Iris pigment epithelial cell (primary cell): ENCODE results near the gene ZNRF2.
"Not testable (repeated sequence)": the region's sequence is repeated elsewhere in the genome, so short reads cannot be mapped to it uniquely, and the experiment has no call there.

Experiments
- DNase-seq: peaks from one replicate; pipeline ENCODE4 v3.0.0-alpha.2; 2011; ENCODE audit warnings: low read depth

ZNRF2 gene

GRCh38 chr7:30363778-30364563, 79.6 kb downstream of the ZNRF2 start:
- DNase-seq, result no peak

DNA sequence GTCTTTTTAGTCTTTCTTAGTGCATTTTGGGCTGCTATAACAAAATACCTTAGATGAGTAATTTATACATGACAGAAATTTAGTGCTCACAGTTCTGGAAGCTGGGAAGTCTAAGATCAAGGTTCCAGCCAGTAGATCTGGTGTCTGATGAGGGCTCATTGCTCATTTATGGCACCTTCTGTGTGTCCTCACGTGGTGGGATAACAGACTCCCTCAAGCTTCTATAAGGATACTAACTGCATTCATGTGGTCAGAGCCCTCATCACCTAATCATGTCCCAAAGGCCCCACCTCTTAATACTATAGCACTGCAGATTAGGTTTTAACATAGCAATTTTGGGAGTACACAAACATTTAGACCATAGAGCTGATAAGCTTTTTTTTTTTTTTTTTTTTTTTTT, 80.4 kb downstream of the ZNRF2 start:
- DNase-seq, result no peak

DNA sequence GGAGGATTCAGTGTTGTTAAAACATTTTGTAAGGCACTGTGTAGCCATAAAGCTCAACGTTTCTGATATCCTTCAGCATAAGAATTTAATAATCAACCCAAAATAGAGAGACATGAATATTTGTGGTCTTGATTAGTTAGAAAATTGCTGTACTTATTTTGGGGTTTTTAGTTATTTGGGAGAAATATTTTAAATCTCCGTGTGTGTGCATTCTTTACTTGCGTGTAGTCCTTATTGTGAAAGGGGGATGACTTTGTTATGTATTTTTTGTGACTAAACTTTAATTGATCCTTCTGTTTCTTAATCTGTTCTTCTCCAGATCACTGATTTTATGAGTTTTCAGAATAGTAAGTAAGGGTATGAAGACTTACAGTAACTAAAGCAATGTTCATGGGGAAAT, 81.2 kb downstream of the ZNRF2 start:
- DNase-seq, result no peak

- DNase-seq, result peak; percentile 21
Measured at GRCh38 chr7:30366606-30367005, 82.2 kb downstream of the ZNRF2 start.

DNA sequence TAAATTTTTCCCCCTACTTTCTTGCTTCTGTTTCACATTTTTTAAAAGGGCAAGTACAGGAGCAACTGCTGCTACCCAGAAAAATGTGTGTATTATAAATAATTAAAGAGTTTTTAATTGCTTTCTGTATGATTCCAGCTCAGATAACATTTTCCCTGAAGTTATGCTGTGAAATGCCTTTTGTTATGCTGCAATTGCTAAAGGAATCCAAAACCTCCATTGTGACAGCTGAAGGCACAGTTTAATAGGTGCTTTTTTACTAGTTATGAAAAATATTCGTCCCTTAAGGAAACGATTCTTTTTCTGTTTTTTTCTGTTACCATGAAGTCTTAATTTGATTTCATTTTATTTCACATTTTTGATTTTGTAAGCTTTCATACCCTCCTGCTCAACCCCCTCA, 83.2 kb downstream of the ZNRF2 start:
- no peak for DNase-seq

- no peak for DNase-seq
Measured at GRCh38 chr7:30369879-30370278, 85.5 kb downstream of the ZNRF2 start.

DNA sequence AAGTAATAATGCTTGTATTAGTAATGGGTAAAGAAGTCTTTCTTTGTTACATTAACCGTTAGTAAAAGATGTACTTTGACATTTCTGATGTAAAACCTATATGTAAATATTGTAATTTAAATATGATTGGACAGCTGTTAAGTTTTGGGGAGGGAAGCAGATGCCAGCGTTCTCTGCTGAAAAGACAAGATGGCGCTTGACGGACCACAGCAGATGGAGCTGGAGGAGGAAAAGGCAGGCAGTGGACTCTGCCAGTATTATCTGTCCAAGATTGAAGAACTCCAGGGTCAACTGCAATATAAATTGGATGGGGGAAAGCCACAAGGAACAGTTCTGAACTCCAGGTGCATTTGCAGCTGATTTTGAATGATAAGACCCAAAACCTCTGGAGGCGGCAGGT, 86.9 kb downstream of the ZNRF2 start:
- DNase-seq, result no peak

GRCh38 chr7:30378275-30378674, 93.9 kb downstream of the ZNRF2 start:
- no peak for DNase-seq

DNA sequence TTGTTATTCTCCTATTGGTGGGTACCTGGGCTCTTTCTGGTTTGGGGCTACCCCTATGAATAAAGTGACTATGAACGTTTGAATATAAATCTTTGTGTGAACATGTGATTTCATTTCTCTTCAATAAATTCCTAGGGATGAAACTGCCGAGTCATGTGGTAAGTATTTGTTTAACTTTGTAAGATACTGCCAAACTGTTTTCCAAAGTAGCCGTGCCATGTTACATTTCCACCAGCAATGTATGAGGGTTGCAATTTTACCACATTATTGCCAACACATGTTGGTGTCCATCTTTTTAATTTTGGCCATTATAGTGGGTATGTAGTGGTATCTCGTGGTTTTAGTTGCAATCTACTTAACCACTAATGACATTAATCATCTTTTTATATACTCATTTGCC, 94.7 kb downstream of the ZNRF2 start:
- DNase-seq, result peak; percentile 16

DNA sequence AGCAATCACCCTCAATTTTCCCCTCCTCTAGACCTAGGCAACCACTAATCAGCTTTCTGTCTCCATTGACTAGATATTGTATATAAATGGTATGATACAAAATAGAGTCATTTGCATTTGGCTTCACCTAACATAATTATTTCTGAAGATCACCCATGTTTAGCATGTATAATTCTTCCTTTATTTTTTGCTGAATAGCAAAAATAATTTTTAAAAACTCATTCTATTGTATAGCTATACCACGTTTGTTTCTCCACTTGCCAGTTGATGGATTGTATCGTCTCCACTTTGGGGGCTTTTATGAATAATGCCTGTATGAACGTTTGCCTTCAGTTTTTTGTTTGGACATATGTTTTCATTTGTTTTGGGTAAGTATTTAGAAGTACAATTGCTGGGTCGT, 95.3 kb downstream of the ZNRF2 start:
- DNase-seq, result no peak

- DNase-seq, result no peak
Measured at GRCh38 chr7:30380294-30380693, 95.9 kb downstream of the ZNRF2 start.

DNA sequence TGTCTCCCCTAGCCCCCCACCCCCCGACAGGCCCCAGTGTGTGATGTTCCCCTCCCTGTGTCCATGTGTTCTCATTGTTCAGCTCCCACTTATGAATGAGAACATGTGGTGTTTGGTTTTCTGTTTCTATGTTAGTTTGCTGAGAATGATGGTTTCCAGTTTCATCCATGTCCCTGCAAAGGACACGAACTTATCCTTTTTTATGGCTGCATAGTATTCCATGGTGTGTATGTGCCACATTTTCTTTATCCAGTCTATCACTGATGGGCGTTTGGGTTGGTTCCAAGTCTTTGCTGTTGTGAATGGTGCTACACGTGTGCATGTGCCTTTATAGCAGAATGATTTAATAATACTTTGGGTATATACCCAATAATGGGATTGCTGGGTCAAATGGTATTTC, 96.4 kb downstream of the ZNRF2 start:
- not testable (repeated sequence) for DNase-seq

DNA sequence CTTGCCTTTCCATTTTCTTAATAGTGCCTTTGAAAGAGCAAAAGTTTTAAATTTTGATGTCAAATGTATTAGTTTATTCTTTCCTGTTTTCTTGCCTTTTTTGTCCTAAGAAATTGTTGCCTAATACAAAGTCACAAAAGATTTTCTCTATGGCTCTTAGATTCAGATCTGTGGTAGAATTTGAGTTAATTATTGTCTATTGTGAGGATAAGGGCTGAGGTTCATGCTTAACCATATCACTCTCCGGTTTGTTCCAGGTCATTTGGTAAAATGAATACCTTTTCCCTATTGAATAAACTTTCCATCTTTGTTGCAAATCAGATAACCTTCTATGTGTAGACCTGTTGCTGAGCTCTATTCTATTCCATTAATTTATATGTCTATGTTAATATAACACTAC, 98.2 kb downstream of the ZNRF2 start:
- no peak for DNase-seq

- DNase-seq, result no peak
Measured at GRCh38 chr7:30389791-30390190, 105.4 kb downstream of the ZNRF2 start.

- DNase-seq, result no peak
Measured at GRCh38 chr7:30390736-30391636, 106.6 kb downstream of the ZNRF2 start.

- no peak for DNase-seq
Measured at GRCh38 chr7:30391806-30392205, 107.4 kb downstream of the ZNRF2 start.

- DNase-seq, result no peak
Measured at GRCh38 chr7:30395676-30396075, 111.3 kb downstream of the ZNRF2 start.

DNA sequence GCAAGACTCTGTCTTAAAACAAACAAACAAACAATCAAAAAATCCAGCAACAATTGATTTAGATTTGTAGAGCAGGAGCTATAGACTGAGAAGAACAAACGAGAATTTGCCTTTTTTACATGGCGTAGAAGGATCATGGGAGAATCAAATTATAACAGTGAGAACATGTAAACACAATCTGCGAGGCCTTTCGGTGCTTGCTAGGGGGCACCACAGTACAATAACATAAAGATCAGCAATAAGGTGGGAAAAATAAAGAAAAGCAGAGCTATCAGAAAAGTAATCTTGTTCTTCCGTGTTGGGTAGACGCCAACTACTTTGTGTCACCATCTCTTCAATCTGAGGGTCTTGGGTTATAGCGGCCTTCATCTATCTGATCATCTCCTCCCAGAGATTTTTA, 112.0 kb downstream of the ZNRF2 start:
- no peak for DNase-seq

- DNase-seq, result no peak
Measured at GRCh38 chr7:30403477-30403876, 119.1 kb downstream of the ZNRF2 start.

DNA sequence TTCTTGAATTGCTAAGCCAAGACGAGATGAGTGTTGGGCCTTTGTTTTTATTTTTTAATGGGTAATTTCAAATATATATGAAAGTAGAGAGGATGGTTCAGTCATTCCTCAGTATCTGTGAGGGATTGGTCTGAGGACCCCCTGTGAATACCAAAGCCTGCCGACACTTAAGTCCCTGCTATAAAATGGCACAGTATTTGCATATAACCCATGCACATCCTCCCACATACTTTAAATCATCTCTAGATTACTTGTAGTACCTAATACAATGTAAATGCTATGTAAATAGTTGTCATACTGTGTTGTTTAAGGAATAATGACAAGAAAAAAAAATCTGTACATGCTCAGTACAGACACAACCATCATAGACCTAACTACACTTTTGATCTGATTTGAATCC, 120.8 kb downstream of the ZNRF2 start:
- DNase-seq, result no peak

GRCh38 chr7:30406664-30407425, 122.4 kb downstream of the ZNRF2 start:
- no peak for DNase-seq

DNA sequence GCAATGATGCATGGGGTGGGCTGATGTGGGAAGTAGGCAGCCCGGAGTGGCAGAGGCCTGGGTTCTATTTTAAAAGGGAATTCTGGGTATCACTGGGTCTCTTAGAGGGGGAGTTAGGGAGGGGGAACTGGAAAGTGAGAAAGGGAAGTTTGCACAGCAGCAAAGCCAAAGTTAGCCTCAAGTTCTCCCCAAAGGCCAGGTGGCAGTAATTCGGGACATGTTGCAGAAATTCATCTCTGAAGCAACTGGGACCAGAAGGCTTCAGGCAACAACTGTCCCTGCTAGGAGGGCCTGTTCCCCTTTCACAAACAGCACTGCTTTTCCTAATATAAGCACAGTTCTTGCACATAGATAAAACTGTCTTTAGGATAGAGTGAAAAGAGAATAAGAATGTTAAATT, 126.8 kb downstream of the ZNRF2 start:
- DNase-seq, result no peak

DNA sequence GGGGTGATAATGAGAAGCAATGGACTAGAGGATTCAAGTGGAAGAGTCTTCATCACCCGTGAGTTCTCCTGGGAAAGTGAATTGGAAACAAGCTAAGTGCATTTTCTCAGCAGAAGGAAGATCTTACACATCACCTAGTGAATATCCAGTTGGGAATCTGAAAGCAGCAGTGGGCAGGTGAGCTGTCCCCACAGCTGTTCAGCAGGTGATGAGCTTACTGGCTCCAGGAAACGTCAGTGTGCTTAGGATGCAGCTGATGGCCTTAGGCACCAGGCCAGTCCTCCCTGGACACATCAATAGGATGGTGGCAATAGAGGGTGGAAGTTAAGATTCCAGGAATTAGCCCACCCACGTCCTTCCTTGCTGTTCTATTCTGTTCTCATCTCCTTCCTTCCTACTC, 127.5 kb downstream of the ZNRF2 start:
- DNase-seq, result no peak
